GM23248 (cell line): ENCODE measurements around the gene CDKAL1.

Source experiments
- EZH2 ChIP-seq: fragments of 200-600 bp; sonication (generic); IDR thresholded peaks from 2 replicates; pipeline ENCODE4 v1.6.1; 2018; ENCODE audit warnings: antibody characterized with exemption, mild to moderate bottlenecking; ENCODE audit not compliant: insufficient read depth, poor library complexity, severe bottlenecking
- EZH2phosphoT487 ChIP-seq: fragments of 200-600 bp; sonication (generic); IDR thresholded peaks from 2 replicates; pipeline ENCODE4 v1.6.1; 2018; ENCODE audit warnings: antibody characterized with exemption, moderate library complexity, mild to moderate bottlenecking, low read depth; ENCODE audit not compliant: insufficient read depth

DNA sequence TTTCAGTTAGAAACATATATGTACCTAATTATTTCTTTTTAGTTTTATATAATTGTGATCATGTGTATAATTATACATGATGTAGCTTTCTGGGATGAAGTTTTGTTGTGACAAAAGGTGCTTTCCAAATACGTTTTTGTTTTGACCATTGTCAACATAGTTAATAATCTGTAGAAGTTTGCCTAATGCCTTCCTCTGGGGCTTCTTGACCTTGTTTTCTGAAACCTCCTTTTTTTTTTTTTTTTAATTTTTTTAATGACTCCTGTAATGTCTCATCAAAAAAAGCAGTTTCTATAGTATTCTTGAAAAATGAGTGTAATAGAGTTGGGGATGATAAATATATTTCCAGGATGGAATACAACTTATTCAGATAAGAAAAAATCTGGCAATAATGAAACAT, 624.6 kb downstream of the CDKAL1 start:
- TF ChIP-seq EZH2 (no peak), EZH2phosphoT487 (no peak)
